ENCODE data around the gene DLG1. TPM values are rescaled to one million over a fixed set of nuclear protein-coding genes. Genes with fewer than 3 reads are reported as not detected.

Gene DLG1
- total RNA-seq, result 65.2 and 85.9 TPM in 2 replicates

GRCh38 chr3:197298341-197298944 is at the start of gene DLG1:
Gene DLG1 (minus strand): TSS chr3:197298612. CDS start chr3:197297204, 1,408 bp downstream.

DNA sequence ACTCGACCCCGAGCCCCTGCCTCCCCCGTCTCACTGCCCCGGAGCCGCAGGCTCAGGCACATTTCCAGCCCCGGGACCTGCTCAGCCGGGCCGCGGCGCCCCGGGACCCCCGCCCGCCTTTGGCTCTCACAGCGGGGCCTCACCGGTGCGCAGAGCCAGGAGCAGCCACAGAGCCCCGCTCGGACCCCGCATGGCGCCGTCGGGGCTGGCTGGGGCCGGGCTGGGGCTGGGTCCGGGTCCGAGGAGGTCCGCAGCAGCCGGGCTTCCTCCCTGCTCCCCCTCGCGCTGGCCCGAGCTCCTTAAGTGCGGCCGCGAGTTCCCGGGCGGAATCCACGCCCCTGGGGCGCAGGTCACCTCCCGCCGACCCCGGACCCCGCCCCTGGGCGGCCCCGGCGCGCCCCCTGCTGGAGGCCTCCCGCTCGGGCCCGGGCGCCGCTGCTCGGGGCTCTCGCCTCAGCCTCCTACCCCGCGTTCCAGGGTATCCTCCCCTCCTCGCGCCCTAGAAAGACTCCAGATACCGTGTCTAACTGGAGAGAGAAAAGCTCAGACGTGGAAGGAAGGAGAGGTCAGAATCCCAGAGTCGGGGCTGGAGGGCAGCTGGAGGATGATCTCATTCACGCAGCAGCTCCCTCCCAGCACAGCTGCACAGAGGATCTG is 268.8 kb downstream of the DLG1 start, which contains the start of gene MELTF:
MELTF (minus strand) TSS at position 307 of the 657 bp plus-strand sequence; CDS start at position 192, 115 bp downstream.

Small RNAs within 50 kb of the gene (small RNA-seq; reads per million reads assigned to genes)
- gene MIR4797, result not detected
